ENCODE data around the gene POLR3B. TPM values are rescaled to one million over a fixed set of nuclear protein-coding genes. Genes with fewer than 3 reads are reported as not detected.

POLR3B gene
- total RNA-seq, 4 donors from 2014 or later: 5.6 to 8.4 (median 7.7) TPM

DNA sequence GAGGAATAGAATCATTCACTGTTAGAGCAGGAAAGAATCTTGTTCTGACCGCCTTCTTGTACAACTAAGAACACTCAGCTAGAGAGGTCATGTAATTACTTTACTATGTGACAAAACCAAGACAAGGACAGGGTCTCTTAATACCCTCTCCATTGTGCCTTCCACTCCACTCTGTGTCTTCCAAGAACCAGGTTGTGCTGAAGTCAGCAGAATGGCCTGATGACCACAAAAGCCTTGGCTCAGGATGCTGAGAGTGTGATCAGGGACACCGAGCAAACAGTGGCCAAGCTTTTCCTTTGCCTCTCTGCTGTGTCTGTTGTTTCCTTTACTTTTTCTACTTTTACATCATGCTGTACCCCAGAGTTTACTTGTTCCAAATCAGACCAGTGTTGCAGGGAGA, 142.1 kb downstream of the POLR3B start:
- Histone ChIP-seq H3K27me3 (no peaks in the 10 kb centered on the region), H3K4me3 (no peak overlapping the region), H3K9me3 (no peaks in the 10 kb centered on the region), H3K36me3 (peaks cover 0 to 8% (median 2%) of the 10 kb centered on the region in 4 donors), H3K4me1 (no peaks in the 10 kb centered on the region), H3K27ac (no peak overlapping the region)
- WGBS, 2 donors (ENCODE audit: low coverage in 1 of 2): 80 to 95% methylated on average over 1 to 2 of the region's 2 CpGs
- no peak for DNase-seq
- in situ Hi-C loops (cut with MboI; ENCODE audit: low pct_ligation_motif_present in 1 of 4, low pct_unique_long_range_greater_than_20kb in 1 of 4, low sequenced_read_pairs in 3 of 4): no loop called here
- TF ChIP-seq EP300 (IDR thresholded peaks at IDR 0.05; ENCODE audit: low read depth): no peak
- no peak for TF ChIP-seq POLR2A (IDR thresholded peaks at IDR 0.05)
- TF ChIP-seq, protein P1, sequence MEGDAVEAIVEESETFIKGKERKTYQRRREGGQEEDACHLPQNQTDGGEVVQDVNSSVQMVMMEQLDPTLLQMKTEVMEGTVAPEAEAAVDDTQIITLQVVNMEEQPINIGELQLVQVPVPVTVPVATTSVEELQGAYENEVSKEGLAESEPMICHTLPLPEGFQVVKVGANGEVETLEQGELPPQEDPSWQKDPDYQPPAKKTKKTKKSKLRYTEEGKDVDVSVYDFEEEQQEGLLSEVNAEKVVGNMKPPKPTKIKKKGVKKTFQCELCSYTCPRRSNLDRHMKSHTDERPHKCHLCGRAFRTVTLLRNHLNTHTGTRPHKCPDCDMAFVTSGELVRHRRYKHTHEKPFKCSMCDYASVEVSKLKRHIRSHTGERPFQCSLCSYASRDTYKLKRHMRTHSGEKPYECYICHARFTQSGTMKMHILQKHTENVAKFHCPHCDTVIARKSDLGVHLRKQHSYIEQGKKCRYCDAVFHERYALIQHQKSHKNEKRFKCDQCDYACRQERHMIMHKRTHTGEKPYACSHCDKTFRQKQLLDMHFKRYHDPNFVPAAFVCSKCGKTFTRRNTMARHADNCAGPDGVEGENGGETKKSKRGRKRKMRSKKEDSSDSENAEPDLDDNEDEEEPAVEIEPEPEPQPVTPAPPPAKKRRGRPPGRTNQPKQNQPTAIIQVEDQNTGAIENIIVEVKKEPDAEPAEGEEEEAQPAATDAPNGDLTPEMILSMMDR (IDR thresholded peaks at IDR 0.05): no peak
- no peak for TF ChIP-seq POLR2AphosphoS5 (IDR thresholded peaks at IDR 0.05)
- intact Hi-C loops (cut with DNase I; ENCODE audit: low total_unique reads): no loop called here

DNA sequence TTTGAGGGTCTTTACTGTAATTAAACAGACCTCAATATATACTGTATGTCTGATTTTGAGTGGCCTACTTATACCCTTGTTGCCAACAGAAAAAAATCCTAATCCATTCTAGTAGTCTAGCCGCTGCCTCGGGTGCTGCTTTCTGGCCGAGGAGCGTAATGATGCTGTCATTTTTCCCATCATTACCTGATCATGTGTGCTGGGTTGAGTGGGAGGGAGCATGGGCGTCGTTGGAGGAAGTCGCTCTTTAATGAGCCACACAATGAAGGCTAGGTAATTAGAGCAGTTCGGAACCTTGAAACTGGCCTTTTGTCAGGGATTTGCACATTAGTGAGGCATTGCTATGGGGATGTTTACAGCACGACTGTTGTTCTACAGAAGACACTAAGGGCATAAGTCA, 149.1 kb downstream of the POLR3B start:
- H3K36me3 ChIP-seq: peaks cover 0 to 8% (median 0%) of the 10 kb centered on the region in 4 donors
- WGBS, 2 donors (ENCODE audit: low coverage in 1 of 2): 92% methylated on average over 9 of the region's 9 CpGs; no CpG with 5 or more reads in 1 of the 2 donors
- no peaks in the 10 kb centered on the region for H3K4me1 ChIP-seq
- no peaks in the 10 kb centered on the region for H3K27me3 ChIP-seq
- no peak overlapping the region for H3K4me3 ChIP-seq
- no peaks in the 10 kb centered on the region for H3K9me3 ChIP-seq
- intact Hi-C loops (cut with DNase I; ENCODE audit: low total_unique reads) (no loop called here), in situ Hi-C loops (cut with MboI; ENCODE audit: low pct_ligation_motif_present in 1 of 4, low pct_unique_long_range_greater_than_20kb in 1 of 4, low sequenced_read_pairs in 3 of 4) (no loop called here)
- H3K27ac ChIP-seq: no peak overlapping the region
- no peak for DNase-seq
- TF ChIP-seq POLR2AphosphoS5 (IDR thresholded peaks at IDR 0.05) (no peak), POLR2A (IDR thresholded peaks at IDR 0.05) (no peak), EP300 (IDR thresholded peaks at IDR 0.05; ENCODE audit: low read depth) (no peak)
- TF ChIP-seq, protein P1 (IDR thresholded peaks at IDR 0.05): no peak

DNA sequence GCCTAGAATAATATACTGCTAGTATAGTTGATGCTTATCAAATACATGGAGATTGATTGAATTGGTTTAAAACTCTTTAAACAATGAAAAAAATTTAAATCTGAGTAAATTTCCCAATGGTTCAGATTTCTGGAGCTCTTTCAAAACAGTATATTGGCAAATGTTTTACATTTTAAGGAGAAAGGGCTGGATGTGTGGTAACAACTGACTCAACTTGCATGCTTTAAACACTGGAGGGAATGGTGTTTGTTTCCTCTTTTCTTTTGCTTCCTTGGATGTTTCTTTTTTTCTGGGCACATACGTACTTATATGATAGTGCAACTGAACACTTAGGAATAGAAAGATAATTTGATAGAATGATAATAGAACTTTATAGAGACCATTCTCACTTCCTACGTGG, 151.4 kb downstream of the POLR3B start:
- no peak overlapping the region for H3K27ac ChIP-seq
- H3K27me3 ChIP-seq: no peaks in the 10 kb centered on the region
- H3K4me3 ChIP-seq: no peak overlapping the region
- TF ChIP-seq POLR2AphosphoS5 (IDR thresholded peaks at IDR 0.05) (no peak), EP300 (IDR thresholded peaks at IDR 0.05; ENCODE audit: low read depth) (no peak), POLR2A (IDR thresholded peaks at IDR 0.05) (no peak)
- TF ChIP-seq, protein P1 (IDR thresholded peaks at IDR 0.05): no peak
- H3K9me3 ChIP-seq: no peaks in the 10 kb centered on the region
- in situ Hi-C loops (cut with MboI; ENCODE audit: low pct_ligation_motif_present in 1 of 4, low pct_unique_long_range_greater_than_20kb in 1 of 4, low sequenced_read_pairs in 3 of 4): no loop called here
- WGBS, 2 donors (ENCODE audit: low coverage in 1 of 2): 91 to 97% methylated on average over 2 of the region's 2 CpGs
- no peaks in the 10 kb centered on the region for H3K4me1 ChIP-seq
- intact Hi-C loops (cut with DNase I; ENCODE audit: low total_unique reads): no loop called here
- peaks cover 0 to 5% (median 0%) of the 10 kb centered on the region in 4 donors for H3K36me3 ChIP-seq
- no peak for DNase-seq

DNA sequence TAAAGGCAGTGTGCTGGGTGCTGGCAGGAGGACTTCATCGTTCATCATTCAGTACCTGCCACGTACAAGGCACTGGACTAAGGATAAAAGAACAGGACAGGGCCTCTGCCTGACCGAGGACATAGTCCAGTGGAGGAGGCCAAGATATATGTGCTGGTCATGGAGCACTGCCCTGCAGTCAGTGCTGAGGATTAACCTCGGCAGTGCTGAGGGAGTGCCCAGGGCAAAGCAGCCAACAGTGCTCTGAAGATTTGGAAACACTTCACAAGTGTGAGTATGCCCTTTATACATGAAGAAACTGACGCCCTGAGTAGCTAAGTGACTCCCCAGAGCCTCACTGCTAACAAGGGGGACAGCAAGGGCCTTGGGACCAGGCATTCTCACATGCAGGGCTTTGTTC, 153.8 kb downstream of the POLR3B start:
- no peaks in the 10 kb centered on the region for H3K4me1 ChIP-seq
- no peak for DNase-seq
- no peak overlapping the region for H3K4me3 ChIP-seq
- 83% methylated on average over 5 of the region's 5 CpGs; no CpG with 5 or more reads in 1 of the 2 donors for WGBS, 2 donors (ENCODE audit: low coverage in 1 of 2)
- no peak for TF ChIP-seq POLR2A (IDR thresholded peaks at IDR 0.05)
- TF ChIP-seq POLR2AphosphoS5 (IDR thresholded peaks at IDR 0.05): no peak
- TF ChIP-seq EP300 (IDR thresholded peaks at IDR 0.05; ENCODE audit: low read depth): no peak
- TF ChIP-seq, protein P1 (IDR thresholded peaks at IDR 0.05): no peak
- H3K27ac ChIP-seq: no peak overlapping the region
- no peaks in the 10 kb centered on the region for H3K27me3 ChIP-seq
- no peaks in the 10 kb centered on the region for H3K36me3 ChIP-seq
- intact Hi-C loops (cut with DNase I; ENCODE audit: low total_unique reads) (no loop called here), in situ Hi-C loops (cut with MboI; ENCODE audit: low pct_ligation_motif_present in 1 of 4, low pct_unique_long_range_greater_than_20kb in 1 of 4, low sequenced_read_pairs in 3 of 4) (no loop called here)
- H3K9me3 ChIP-seq: no peaks in the 10 kb centered on the region

Data from transverse colon (tissue), 4 donors.